ENCODE results near the gene OSBPL6.

The OSBPL6 gene

DNA sequence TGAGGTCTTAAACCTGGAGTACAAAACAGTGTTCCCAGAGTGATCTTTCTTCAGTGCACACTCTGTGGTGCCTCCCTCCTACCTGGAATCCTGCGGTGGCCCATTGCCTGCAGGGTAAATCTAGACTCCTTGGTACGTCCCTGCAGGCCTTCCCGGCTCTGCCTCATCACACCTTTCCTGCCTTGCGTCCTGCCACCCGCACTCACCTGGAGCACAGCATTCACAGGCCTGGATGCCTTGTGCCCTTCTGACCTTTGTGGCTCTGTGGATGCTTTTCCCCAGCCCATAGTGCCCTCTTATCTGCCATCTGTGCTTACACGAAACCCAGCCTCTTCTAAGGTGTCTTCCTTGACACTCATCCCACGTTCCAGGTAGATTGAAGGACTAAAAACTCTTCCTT lies 194.0 kb downstream of the OSBPL6 start:
- Histone ChIP-seq H3K36me3 (replicated peaks) (no peaks in the 10 kb centered on the region), H3K27ac (no peak overlapping the region), H3K4me3 (ENCODE audit: low read depth, low read length) (no peak overlapping the region), H3K27me3 (replicated peaks) (no peaks in the 10 kb centered on the region)
- TF ChIP-seq, protein P1, sequence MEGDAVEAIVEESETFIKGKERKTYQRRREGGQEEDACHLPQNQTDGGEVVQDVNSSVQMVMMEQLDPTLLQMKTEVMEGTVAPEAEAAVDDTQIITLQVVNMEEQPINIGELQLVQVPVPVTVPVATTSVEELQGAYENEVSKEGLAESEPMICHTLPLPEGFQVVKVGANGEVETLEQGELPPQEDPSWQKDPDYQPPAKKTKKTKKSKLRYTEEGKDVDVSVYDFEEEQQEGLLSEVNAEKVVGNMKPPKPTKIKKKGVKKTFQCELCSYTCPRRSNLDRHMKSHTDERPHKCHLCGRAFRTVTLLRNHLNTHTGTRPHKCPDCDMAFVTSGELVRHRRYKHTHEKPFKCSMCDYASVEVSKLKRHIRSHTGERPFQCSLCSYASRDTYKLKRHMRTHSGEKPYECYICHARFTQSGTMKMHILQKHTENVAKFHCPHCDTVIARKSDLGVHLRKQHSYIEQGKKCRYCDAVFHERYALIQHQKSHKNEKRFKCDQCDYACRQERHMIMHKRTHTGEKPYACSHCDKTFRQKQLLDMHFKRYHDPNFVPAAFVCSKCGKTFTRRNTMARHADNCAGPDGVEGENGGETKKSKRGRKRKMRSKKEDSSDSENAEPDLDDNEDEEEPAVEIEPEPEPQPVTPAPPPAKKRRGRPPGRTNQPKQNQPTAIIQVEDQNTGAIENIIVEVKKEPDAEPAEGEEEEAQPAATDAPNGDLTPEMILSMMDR (IDR thresholded peaks at IDR 0.05; ENCODE audit: low read depth, low read length, missing control alignments), result no peak
- in situ Hi-C loops (cut with HindIII; ENCODE audit: low pct_ligation_motif_present, low sequenced_read_pairs), result no loop called here
- DNase-seq, result no peak

GRCh38 chr2:178391701-178392100 lies 197.4 kb downstream of the OSBPL6 start:
- Histone ChIP-seq H3K27me3 (replicated peaks) (no peaks in the 10 kb centered on the region), H3K36me3 (replicated peaks) (no peaks in the 10 kb centered on the region), H3K27ac (no peak overlapping the region), H3K4me3 (ENCODE audit: low read depth, low read length) (no peak overlapping the region)
- in situ Hi-C loops (cut with HindIII; ENCODE audit: low pct_ligation_motif_present, low sequenced_read_pairs), result no loop called here
- TF ChIP-seq, protein P1 (IDR thresholded peaks at IDR 0.05; ENCODE audit: low read depth, low read length, missing control alignments), result no peak
- DNase-seq, result no peak

DNA sequence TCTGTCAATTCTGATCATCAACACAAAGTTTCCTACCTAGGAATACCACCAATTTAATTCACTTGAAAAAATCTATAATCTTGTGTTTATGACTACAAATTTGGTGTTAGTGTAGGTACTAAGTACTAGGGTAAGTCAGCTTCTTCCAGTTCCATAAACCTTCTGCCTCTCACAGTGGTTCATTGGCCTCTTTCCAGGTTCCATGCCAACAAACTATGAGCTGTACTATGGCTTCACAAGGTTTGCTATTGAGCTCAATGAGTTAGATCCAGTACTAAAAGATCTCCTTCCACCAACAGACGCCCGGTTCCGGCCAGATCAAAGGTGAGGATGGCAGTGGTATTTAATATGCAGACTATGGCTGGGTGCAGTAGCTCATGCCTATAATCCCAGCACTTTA lies 197.9 kb downstream of the OSBPL6 start:
- in situ Hi-C loops (cut with HindIII; ENCODE audit: low pct_ligation_motif_present, low sequenced_read_pairs), result no loop called here
- DNase-seq, result no peak
- TF ChIP-seq, protein P1 (IDR thresholded peaks at IDR 0.05; ENCODE audit: low read depth, low read length, missing control alignments), result no peak
- Histone ChIP-seq H3K27me3 (replicated peaks) (no peaks in the 10 kb centered on the region), H3K36me3 (replicated peaks) (no peaks in the 10 kb centered on the region), H3K27ac (no peak overlapping the region), H3K4me3 (ENCODE audit: low read depth, low read length) (no peak overlapping the region)

GRCh38 chr2:178394859-178395258 lies 200.5 kb downstream of the OSBPL6 start:
- no peak for DNase-seq
- Histone ChIP-seq H3K27ac (no peak overlapping the region), H3K36me3 (replicated peaks) (no peaks in the 10 kb centered on the region), H3K4me3 (ENCODE audit: low read depth, low read length) (no peak overlapping the region), H3K27me3 (replicated peaks) (no peaks in the 10 kb centered on the region)
- in situ Hi-C loops (cut with HindIII; ENCODE audit: low pct_ligation_motif_present, low sequenced_read_pairs), result no loop called here
- TF ChIP-seq, protein P1 (IDR thresholded peaks at IDR 0.05; ENCODE audit: low read depth, low read length, missing control alignments), result no peak

DNA sequence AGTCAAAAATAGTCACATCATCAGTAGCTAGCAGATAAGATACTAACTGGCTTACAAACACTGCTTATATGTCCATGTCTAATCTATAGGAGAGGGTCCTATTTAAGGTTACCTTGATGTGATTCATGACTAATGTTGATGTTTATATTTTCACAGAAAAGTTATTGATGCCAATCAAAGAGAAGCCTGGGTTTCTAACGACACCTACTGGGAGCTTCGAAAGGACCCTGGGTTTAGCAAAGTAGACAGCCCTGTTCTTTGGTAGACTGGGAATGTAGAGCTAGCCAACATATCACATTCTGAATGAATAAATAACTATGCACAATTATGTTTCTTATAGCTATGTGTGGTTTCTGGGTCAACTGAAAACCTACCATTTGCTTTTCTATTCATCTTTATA lies 201.0 kb downstream of the OSBPL6 start:
- Histone ChIP-seq H3K36me3 (replicated peaks) (no peaks in the 10 kb centered on the region), H3K4me3 (ENCODE audit: low read depth, low read length) (no peak overlapping the region), H3K27me3 (replicated peaks) (no peaks in the 10 kb centered on the region), H3K27ac (no peak overlapping the region)
- no peak for DNase-seq
- in situ Hi-C loops (cut with HindIII; ENCODE audit: low pct_ligation_motif_present, low sequenced_read_pairs), result no loop called here
- TF ChIP-seq, protein P1 (IDR thresholded peaks at IDR 0.05; ENCODE audit: low read depth, low read length, missing control alignments), result no peak

GRCh38 chr2:178395941-178396570 lies 201.7 kb downstream of the OSBPL6 start:
- in situ Hi-C loops (cut with HindIII; ENCODE audit: low pct_ligation_motif_present, low sequenced_read_pairs), result no loop called here
- H3K27ac ChIP-seq, result no peak overlapping the region
- no peak overlapping the region for H3K4me3 ChIP-seq (ENCODE audit: low read depth, low read length)
- TF ChIP-seq, protein P1 (IDR thresholded peaks at IDR 0.05; ENCODE audit: low read depth, low read length, missing control alignments), result no peak
- no peaks in the 10 kb centered on the region for H3K27me3 ChIP-seq (replicated peaks)
- no peak for DNase-seq
- no peaks in the 10 kb centered on the region for H3K36me3 ChIP-seq (replicated peaks)

All from brain microvascular endothelial cell (primary cell).